PFSK-1 (cell line): ENCODE measurements around the gene PBX3.

Experiments used
- FOXP2 ChIP-seq: optimal IDR thresholded peaks from 2 replicates; pipeline ENCODE3; 2011; ENCODE audit warnings: borderline replicate concordance, control low read depth, inconsistent platforms; ENCODE audit not compliant: insufficient read depth; ENCODE audit errors: extremely low read length, extremely low read depth
- POLR2AphosphoS5 ChIP-seq: IDR thresholded peaks from 2 replicates; pipeline ENCODE4 v1.6.1; 2012; ENCODE audit warnings: low read depth, mild to moderate bottlenecking, control low read depth, low read length, moderate library complexity
- REST ChIP-seq, 2 experiments: IDR thresholded peaks; 2 replicates each; pipeline versions ENCODE4 v1.6.1 to v1.8.0; 2011 to 2012; ENCODE audit warnings: low read depth in 2 of 2, low read length in 2 of 2, control low read depth in 1 of 2, inconsistent platforms in 1 of 2, mild to moderate bottlenecking in 1 of 2, moderate library complexity in 1 of 2; ENCODE audit not compliant: insufficient read depth in 1 of 2
- SIN3A ChIP-seq: IDR thresholded peaks from 2 replicates; pipeline ENCODE4 v1.6.1; 2012; ENCODE audit warnings: mild to moderate bottlenecking, low read length, moderate library complexity, borderline replicate concordance; ENCODE audit not compliant: insufficient read depth
- TAF1 ChIP-seq: IDR thresholded peaks from 2 replicates; pipeline ENCODE4 v1.6.1; 2012; ENCODE audit warnings: low read length, control low read depth, borderline replicate concordance; ENCODE audit not compliant: insufficient read depth

PBX3 gene

GRCh38 chr9:125969462-125969861 is 222.3 kb downstream of the PBX3 start:
- no peak for TF ChIP-seq TAF1
- TF ChIP-seq POLR2AphosphoS5, result no peak
- no peak for TF ChIP-seq FOXP2
- TF ChIP-seq SIN3A, result no peak
- no peak for TF ChIP-seq REST (IDR thresholded peaks at IDR 0.05; ENCODE audit: insufficient read depth in 1 of 2, low read depth in 2 of 2, low read length in 2 of 2)

GRCh38 chr9:125969868-125970267 is 222.7 kb downstream of the PBX3 start:
- no peak for TF ChIP-seq FOXP2
- no peak for TF ChIP-seq SIN3A
- TF ChIP-seq POLR2AphosphoS5, result no peak
- no peak for TF ChIP-seq TAF1
- TF ChIP-seq REST (IDR thresholded peaks at IDR 0.05; ENCODE audit: insufficient read depth in 1 of 2, low read depth in 2 of 2, low read length in 2 of 2), result no peak

GRCh38 chr9:125970340-125970739 is 223.2 kb downstream of the PBX3 start:
- TF ChIP-seq FOXP2, result no peak
- TF ChIP-seq TAF1, result no peak
- no peak for TF ChIP-seq POLR2AphosphoS5
- TF ChIP-seq REST (IDR thresholded peaks at IDR 0.05; ENCODE audit: insufficient read depth in 1 of 2, low read depth in 2 of 2, low read length in 2 of 2), result no peak
- TF ChIP-seq SIN3A, result no peak

- TF ChIP-seq TAF1 (no peak), POLR2AphosphoS5 (no peak), REST (IDR thresholded peaks at IDR 0.05; ENCODE audit: insufficient read depth in 1 of 2, low read depth in 2 of 2, low read length in 2 of 2) (no peak), FOXP2 (no peak), SIN3A (no peak)
These were observed 223.9 kb downstream of the PBX3 start for GRCh38 chr9:125971050-125971449.
